ENCODE results near the gene KIF4A. TPM values are rescaled to one million over a fixed set of nuclear protein-coding genes. Genes with fewer than 3 reads are reported as not detected.

Gene KIF4A
- total and polyA plus RNA-seq, 8 donors: 1.6 to 30.4 (median 13.2) TPM

- no peak for ATAC-seq
- intact Hi-C loops (cut with DNase I): no loop called here
Observed at GRCh38 chrX:70445951-70446350, 156.0 kb downstream of the KIF4A start.

GRCh38 chrX:70446380-70447350 lies 156.8 kb downstream of the KIF4A start:
- no peak overlapping the region for H3K27ac ChIP-seq
- intact Hi-C loops (cut with DNase I): no loop called here
- ATAC-seq: no peak

More at GRCh38 chrX:70445951-70446350, 156.0 kb downstream of the KIF4A start:
- H3K4me3 ChIP-seq: no peak overlapping the region
- no peaks in the 10 kb centered on the region for H3K36me3 ChIP-seq
- H3K27ac ChIP-seq: no peak overlapping the region
- no peak for DNase-seq
- peaks cover 39 to 47% of the 10 kb centered on the region in 2 donors for H3K27me3 ChIP-seq
- no peaks in the 10 kb centered on the region for H3K9me3 ChIP-seq
- H3K4me1 ChIP-seq: no peaks in the 10 kb centered on the region
- no peak for TF ChIP-seq CTCF (IDR thresholded peaks at IDR 0.05)

GRCh38 chrX:70449457-70449966 lies 159.6 kb downstream of the KIF4A start:
- DNase-seq: peak in 1 of 4 donors; percentile 31
- H3K4me3 ChIP-seq: no peak overlapping the region
- H3K9me3 ChIP-seq: no peaks in the 10 kb centered on the region
- H3K27ac ChIP-seq: no peak overlapping the region
- peaks cover 0 to 6% of the 10 kb centered on the region in 2 donors for H3K4me1 ChIP-seq
- no peak for ATAC-seq
- no peaks in the 10 kb centered on the region for H3K36me3 ChIP-seq
- intact Hi-C loops (cut with DNase I): no loop called here
- no peak for TF ChIP-seq CTCF (IDR thresholded peaks at IDR 0.05)
- H3K27me3 ChIP-seq: peaks cover 15 to 37% of the 10 kb centered on the region in 2 donors

More at GRCh38 chrX:70446380-70447350, 156.8 kb downstream of the KIF4A start:
- no peaks in the 10 kb centered on the region for H3K36me3 ChIP-seq
- no peaks in the 10 kb centered on the region for H3K9me3 ChIP-seq
- no peak for TF ChIP-seq CTCF (IDR thresholded peaks at IDR 0.05)
- no peaks in the 10 kb centered on the region for H3K4me1 ChIP-seq
- H3K4me3 ChIP-seq: no peak overlapping the region
- H3K27me3 ChIP-seq: peaks cover 35 to 47% of the 10 kb centered on the region in 2 donors
- DNase-seq: no peak

GRCh38 chrX:70452143-70452733 lies 162.3 kb downstream of the KIF4A start:
- DNase-seq (peak; percentile 39 to 77 (median 51)), ATAC-seq (peak; percentile 37)
- TF ChIP-seq CTCF (IDR thresholded peaks at IDR 0.05): peak; percentile 54 to 70
- Histone ChIP-seq H3K9me3 (no peaks in the 10 kb centered on the region), H3K36me3 (no peaks in the 10 kb centered on the region), H3K4me1 (peaks cover 0 to 6% of the 10 kb centered on the region in 2 donors), H3K27me3 (peaks cover 0 to 29% of the 10 kb centered on the region in 2 donors), H3K4me3 (peak overlapping the region; percentile 34 to 49), H3K27ac (peak overlapping the region; percentile 18 to 26)
- intact Hi-C loops (cut with DNase I): loop anchor here in 1 of 2 donors (10.0 kb wide), 1 partner anchor 103 kb away; no protein-coding TSS in a partner anchor

All from left lung (tissue), 10 donors.